ENCODE measurements around the gene IL17REL. TPM values are rescaled to one million over a fixed set of nuclear protein-coding genes. Genes with fewer than 3 reads are reported as not detected.

IL17REL gene
- polyA plus RNA-seq, 1 donor from 2014 or later, result not detected

DNA sequence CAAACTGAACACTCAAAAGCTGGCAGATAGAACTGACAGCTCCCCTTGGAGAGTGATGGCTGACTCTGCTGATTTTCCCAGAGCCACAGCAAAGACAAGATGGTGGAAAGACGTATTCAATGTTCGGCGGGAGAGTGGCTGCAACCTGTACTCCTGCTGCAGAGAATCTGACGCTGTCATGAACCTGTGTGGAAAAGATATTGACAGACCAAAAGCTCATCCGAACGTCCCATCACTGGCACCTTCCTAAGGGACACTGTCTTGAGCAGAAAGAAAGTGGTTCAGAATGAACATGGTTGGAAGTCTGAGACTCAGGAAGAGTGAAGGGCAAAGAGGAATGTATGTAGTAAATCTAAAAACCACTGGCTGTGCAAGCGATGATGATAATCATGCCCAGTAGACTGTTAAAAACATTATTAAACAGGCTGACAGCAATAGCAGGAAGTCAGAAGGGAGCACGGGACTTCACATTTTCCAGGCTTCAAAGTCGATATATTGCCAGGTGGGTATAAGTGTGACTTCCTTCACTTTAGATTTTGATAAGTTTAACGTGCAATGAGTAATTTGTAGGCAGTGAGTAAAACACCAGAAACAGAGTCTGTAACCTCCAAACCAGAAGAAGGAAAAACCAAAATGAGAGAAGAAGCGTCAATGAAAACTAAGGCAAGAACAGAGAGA, 6.2 kb upstream of the IL17REL start:
- H3K36me3 Mint-ChIP-seq, result no peaks in the 10 kb centered on the region
- peak overlapping the region in 3 of 4 donors; percentile 0 to 14 (median 12) for H3K4me3 Mint-ChIP-seq
- peaks cover 0 to 3% (median 0%) of the 10 kb centered on the region in 3 donors for H3K9me3 Mint-ChIP-seq
- peak overlapping the region in 1 of 3 donors; percentile 2 for H3K27ac Mint-ChIP-seq
- H3K4me1 Mint-ChIP-seq, result peaks cover 11 to 22% (median 12%) of the 10 kb centered on the region in 3 donors
- H3K27me3 Mint-ChIP-seq, result peaks cover 6% of the 10 kb centered on the region

DNA sequence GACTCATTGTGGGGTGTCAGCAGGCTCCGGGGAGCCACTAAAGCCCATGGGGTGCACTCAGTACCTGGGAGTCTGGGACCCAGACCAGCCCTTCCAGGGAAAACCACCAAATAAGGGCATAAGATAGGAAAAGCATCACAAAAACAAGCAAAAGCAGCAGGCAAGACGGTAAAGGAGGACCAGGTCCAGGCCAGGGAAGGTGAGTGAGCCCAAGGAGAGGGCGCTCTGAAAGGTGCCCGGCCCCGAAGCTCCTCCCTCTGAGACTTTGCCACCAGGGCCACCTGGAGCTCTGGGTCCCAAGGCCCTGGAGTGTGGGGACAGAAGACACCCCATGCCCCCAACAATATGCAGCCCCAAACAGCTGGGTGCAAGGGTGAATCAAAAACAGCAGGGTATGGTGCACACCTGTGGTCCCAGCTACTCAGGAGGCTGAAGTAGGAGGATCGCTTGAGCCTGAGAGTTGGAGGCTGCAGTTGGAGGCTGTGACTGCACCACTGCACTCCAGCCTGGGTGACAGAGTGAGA, 5.2 kb upstream of the IL17REL start:
- Mint-ChIP-seq H3K4me3 (peak overlapping the region in 1 of 4 donors; percentile 83), H3K9me3 (peaks cover 0 to 3% (median 0%) of the 10 kb centered on the region in 3 donors), H3K27ac (peak overlapping the region in 1 of 3 donors; percentile 40), H3K36me3 (no peaks in the 10 kb centered on the region), H3K4me1 (peaks cover 11 to 24% (median 12%) of the 10 kb centered on the region in 3 donors), H3K27me3 (peaks cover 9% of the 10 kb centered on the region)

DNA sequence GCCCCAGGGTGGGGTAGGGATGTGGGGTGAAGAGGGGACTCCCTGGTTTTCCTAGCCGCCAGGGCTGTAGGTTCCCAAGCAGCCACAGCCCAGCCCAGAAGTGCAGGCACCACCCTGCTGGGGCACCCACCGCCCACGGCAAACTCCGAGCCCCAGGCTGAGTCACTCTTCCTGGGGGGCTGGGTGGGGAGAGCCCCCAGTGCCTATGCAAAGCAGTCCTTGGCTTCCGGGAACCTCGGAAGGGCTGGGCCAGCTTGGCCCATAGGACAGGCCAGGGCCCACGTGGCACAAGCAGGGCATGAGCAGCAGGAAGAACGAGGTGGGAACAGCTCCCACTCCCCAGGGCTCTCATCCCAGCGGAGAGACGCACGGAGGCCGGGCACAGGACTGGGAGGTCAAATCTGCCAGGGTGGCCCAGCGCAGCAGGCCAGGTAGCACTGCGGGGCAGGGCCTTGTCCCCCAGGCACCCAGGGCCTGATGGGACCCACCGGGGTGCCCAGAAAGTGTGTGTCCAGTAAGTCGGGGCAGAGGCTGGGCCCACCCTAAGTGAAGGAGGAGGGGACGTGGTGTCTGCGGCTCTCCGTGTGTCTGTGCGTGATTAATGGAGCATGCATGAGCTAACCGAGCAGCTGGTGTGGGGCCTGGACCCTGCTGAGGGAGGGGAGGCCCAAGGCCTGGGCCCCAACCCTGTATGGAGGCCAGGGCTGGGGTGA, 4.6 kb upstream of the IL17REL start:
- Mint-ChIP-seq H3K27ac (peak overlapping the region in 1 of 3 donors; percentile 40), H3K27me3 (peaks cover 9% of the 10 kb centered on the region), H3K9me3 (peaks cover 0 to 3% (median 0%) of the 10 kb centered on the region in 3 donors), H3K4me3 (peak overlapping the region in 3 of 4 donors; percentile 12 to 83 (median 33)), H3K4me1 (peaks cover 11 to 26% (median 12%) of the 10 kb centered on the region in 3 donors), H3K36me3 (no peaks in the 10 kb centered on the region)

DNA sequence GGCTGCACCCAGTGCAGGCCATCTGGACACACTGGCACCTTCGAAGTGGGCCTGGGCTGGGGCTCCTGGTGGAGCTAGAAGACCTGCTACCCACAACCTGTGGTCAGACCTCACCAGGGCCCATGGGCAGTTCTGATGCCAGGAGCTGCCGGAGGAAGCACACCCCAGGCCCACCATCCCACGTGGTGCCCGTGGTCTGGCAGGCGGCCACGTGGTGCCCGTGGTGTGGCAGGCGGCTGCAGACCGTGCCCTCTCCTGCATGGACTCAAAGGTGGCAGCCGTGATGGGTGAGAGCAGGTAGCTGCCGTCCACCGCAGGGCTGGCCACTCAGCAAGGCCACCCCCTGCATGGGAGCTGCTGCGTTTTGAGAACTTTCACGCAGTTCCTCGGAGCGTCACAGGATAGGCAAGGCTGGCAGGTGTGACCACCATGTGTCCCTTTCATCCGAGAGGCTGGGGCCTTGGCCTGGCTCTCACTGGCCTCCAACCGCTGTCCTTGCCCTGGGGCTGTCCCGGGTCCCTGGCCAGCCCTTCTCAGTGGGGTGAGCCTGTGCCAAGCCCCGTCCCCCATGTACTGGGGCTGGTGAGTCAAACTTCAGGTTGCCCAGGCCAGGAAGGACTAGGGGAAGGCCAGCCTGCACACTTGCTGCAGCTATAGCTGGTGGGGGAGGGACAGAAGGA, 3.9 kb upstream of the IL17REL start:
- Mint-ChIP-seq H3K4me3 (peak overlapping the region in 1 of 4 donors; percentile 74), H3K36me3 (no peaks in the 10 kb centered on the region), H3K9me3 (peaks cover 0 to 3% (median 0%) of the 10 kb centered on the region in 3 donors), H3K4me1 (peaks cover 12 to 32% (median 16%) of the 10 kb centered on the region in 3 donors), H3K27ac (peak overlapping the region in 1 of 3 donors; percentile 40), H3K27me3 (peaks cover 12% of the 10 kb centered on the region)

DNA sequence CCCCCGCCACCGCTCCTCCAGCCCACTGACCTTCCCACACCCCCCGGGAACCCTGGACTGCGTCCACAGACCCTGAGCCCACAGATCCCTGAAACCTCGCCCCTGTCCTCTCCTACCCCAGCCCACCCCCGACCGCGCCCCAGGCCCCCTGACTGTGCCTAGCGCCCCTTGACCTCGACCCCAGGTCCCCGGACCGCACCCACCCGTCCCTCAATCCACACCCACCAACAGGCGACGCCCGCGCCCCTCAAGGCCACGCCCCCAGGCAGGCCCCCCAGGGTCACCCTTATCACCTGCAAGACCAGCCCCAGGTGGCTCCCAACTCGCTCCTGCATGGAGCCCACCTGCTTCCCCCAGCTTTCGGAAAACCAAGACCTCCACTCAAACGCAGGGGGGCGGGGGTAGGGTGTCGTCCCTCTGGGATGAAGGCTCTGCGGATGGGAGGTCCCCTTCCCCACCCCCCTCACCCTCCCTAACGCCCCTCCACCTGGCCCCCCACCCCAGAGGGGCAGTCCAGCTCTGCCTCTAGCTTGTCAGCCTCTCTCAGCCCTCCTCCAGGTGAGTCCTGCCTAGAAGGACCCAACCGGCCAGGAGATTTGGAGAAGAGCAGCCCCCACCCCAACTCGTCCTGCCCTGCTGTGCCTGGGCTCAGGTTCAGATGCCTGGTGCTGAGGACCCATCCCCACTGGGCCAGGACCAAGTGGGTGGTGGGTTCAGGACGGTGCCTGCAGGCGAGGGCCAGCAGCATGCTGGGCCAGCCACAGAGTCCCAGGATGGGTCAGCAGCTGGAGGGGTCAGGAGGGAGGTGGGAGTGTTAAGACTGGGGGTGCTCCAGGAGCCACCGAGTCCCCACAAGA, 3.1 kb upstream of the IL17REL start:
- peaks cover 15% of the 10 kb centered on the region for H3K27me3 Mint-ChIP-seq
- H3K4me1 Mint-ChIP-seq, result peaks cover 12 to 35% (median 21%) of the 10 kb centered on the region in 3 donors
- peak overlapping the region in 1 of 3 donors; percentile 16 for H3K27ac Mint-ChIP-seq
- H3K4me3 Mint-ChIP-seq, result peak overlapping the region in 2 of 4 donors; percentile 41 to 47
- no peaks in the 10 kb centered on the region for H3K36me3 Mint-ChIP-seq
- peaks cover 0 to 3% (median 0%) of the 10 kb centered on the region in 3 donors for H3K9me3 Mint-ChIP-seq

DNA sequence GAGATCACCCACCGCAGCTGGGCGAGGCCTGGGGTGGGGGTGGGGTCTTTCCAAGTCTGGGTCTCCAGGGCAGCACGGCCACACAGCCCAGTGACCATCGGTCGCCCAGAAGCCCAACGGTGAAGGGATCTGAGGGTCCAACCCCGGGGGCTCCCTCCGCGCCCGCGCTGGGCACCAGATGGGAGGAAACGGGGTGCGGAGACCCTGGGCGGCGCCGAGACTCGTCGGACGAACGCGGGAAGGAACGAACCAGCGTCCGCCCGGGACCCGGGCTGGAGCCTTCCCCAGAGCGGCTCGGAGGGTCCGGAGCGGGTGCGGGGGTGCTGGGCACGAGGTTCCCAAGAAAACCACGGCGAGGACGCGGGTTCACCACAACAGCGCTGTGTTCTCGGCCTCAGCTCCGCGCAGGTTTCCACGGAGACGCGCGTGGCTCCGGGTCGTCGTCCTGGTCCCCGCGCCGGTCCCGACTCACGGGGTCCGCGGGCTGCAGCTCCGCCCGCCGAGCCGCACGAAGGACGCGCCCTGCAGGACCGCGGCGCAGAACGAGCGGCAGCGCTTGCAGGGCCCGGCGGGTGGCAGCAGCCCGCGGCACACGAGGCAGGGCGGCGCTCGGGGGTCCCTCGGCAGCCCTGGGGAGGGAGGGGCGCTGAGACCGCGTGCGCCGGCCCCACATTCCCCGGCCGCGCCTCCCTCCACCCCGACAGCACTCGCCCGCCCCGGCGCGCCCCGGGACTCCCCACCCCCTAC, 2.3 kb upstream of the IL17REL start:
- Mint-ChIP-seq H3K9me3 (peaks cover 0 to 3% (median 0%) of the 10 kb centered on the region in 3 donors), H3K4me1 (peaks cover 12 to 35% (median 21%) of the 10 kb centered on the region in 3 donors), H3K27me3 (peaks cover 17% of the 10 kb centered on the region), H3K36me3 (no peaks in the 10 kb centered on the region), H3K27ac (no peak overlapping the region), H3K4me3 (peak overlapping the region in 1 of 4 donors; percentile 8)

DNA sequence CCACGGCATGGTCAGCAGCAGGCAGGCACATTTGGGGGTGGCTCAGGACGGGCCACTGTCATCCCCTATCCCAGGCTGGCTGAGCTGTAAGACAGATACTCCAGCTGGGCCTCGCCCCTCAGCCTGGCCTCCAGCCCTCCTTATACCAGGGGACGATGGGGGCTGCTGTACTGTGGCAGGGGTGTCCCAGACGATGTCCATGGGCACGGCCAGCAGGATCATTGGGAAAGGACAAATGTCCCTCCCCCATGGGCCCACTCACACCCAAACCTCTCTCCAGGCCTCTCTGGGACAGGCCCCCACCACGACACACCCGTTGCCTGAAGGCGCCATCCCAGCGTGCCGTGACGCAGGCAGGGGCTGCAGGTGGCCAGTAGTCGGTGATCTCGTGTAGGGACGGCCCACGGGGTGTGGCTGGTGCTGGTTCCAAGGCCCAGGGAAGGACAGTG, 1.5 kb upstream of the IL17REL start:
- H3K4me1 Mint-ChIP-seq, result peaks cover 11 to 32% (median 21%) of the 10 kb centered on the region in 3 donors
- H3K27ac Mint-ChIP-seq, result no peak overlapping the region
- H3K27me3 Mint-ChIP-seq, result peaks cover 18% of the 10 kb centered on the region
- H3K4me3 Mint-ChIP-seq, result peak overlapping the region in 3 of 4 donors; percentile 33 to 52 (median 34)
- H3K9me3 Mint-ChIP-seq, result peaks cover 0 to 1% (median 0%) of the 10 kb centered on the region in 3 donors
- no peaks in the 10 kb centered on the region for H3K36me3 Mint-ChIP-seq

DNA sequence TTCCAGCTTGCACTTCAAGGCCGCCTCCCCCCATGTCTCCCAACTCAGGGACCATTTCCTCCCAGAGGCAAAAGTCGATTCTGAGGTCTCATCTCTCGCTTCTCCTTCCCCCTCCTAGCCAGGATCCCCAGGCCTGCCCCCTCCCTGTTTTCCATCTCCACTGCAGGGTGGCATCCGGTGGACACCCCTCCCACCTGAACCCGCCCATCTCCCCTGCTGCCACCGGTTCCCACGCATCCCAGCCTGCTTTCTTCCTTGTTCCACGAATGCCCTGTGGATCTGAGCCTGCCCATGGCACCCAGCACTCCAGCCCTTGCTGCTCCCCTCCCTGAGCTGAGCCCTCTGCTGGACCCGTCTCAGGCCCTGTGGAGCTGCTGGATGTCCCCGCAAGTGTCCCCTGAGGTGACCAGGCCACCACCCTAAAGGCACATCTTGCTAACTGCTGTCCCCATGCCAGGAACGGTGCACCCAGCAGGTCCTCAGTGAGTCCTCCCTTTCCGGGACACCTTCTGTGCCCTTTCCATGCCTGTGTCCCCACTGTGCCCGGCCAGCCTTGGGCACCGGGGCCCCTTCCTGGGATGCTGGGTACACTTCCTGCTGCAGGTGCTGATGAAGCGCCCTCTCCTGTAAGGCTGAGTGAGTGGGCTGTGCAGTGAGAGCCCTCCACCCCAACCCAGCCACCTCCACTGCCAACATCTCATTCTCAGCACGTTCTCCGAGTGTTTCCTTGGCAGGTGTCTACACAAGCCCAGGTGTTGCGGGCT, 936 bp downstream of the IL17REL start:
- Mint-ChIP-seq H3K4me1 (peaks cover 0 to 18% (median 9%) of the 10 kb centered on the region in 3 donors), H3K36me3 (no peaks in the 10 kb centered on the region), H3K27ac (peak overlapping the region in 2 of 3 donors; percentile 63 to 90), H3K9me3 (no peaks in the 10 kb centered on the region), H3K27me3 (peaks cover 15% of the 10 kb centered on the region), H3K4me3 (peak overlapping the region; percentile 46 to 88 (median 66))

DNA sequence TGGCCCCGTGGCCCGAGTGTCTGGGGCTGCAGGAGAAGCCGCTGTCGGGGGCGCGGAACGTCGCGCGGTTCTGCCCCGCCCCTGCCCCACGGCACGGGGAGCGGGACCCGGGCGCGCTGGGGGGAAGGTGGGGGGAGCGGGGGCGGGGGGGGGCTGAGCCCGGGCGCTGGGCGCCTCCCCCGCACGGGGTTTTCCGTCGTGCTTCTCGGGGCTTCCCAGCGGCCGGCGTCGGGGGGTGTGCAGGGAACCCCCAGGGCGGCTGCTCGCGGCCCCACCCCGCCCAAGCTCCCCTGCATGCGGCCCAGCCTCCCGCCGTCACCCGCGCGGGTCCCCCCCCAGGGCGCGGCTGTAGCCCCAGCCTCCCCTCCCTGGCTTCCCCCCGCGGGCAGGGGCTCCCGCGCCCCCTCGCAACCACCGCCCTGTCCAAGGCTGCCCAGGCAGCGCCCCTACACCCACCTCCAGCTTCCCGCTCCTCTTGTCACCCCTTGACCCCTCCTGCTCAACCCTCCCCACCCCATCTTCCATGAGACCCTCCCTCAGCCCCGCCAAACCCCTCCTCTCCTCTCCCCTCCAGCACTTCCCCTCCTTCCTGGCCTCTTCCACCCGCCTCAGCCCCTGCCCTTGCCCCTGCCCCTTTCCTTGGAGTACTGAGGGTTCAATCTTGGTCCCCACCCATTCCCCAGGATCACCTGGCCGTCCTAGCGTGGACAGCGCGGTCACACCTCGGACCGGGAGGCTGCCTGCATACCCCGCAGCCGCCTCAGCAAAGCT, 1.7 kb downstream of the IL17REL start:
- Mint-ChIP-seq H3K36me3 (no peaks in the 10 kb centered on the region), H3K4me3 (peak overlapping the region; percentile 46 to 88 (median 66)), H3K27ac (peak overlapping the region in 2 of 3 donors; percentile 63 to 90), H3K9me3 (no peaks in the 10 kb centered on the region), H3K4me1 (peaks cover 0 to 16% (median 9%) of the 10 kb centered on the region in 3 donors), H3K27me3 (peaks cover 15% of the 10 kb centered on the region)

DNA sequence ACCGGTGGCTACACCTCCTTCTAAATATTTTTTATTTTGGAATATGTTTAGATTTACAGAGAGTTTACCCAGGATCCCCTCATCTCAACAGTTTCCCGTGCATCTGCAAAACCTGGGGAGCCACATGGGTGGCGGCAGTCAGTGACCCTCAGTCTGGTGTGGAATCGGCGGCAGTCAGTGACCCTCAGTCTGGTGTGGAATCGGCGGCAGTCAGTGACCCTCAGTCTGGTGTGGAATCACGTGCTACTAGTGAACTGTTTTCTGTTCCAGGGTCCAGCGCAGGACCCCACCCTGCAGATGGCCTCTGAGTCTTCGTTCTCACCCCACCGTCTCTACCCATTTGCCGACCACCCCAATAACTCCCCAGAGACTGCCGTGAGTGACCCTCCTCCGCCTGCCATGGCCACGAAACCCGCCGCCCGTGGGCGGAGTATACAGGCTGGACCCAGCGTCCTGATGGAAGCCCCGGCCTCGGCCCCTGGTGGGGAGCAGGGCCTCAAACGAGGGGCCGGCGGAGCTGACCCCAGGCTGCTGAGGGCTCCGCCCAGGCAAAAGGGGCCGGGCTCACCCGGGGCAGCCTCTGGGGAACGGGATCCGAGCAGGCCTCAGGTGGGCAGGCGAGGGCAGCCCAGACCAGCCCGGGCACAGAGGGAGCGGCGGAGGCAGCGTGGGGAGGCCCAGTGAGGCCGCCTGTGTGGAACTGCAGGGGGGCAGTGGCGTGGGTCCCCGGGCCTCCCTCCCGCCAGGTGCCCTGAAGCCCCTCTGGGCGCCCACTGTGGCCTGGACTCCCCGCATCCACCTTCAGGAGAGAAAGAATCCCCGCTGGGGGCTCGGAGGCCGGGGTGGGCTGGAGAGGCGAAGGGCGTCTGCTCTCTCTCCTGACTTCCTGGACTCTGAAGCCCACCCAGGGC, 2.5 kb downstream of the IL17REL start:
- peak overlapping the region in 1 of 3 donors; percentile 53 for H3K27ac Mint-ChIP-seq
- peak overlapping the region in 3 of 4 donors; percentile 54 to 71 (median 65) for H3K4me3 Mint-ChIP-seq
- H3K4me1 Mint-ChIP-seq, result peaks cover 3 to 15% (median 9%) of the 10 kb centered on the region in 3 donors
- no peaks in the 10 kb centered on the region for H3K36me3 Mint-ChIP-seq
- H3K9me3 Mint-ChIP-seq, result peaks cover 0 to 2% (median 0%) of the 10 kb centered on the region in 3 donors
- H3K27me3 Mint-ChIP-seq, result peaks cover 15% of the 10 kb centered on the region

DNA sequence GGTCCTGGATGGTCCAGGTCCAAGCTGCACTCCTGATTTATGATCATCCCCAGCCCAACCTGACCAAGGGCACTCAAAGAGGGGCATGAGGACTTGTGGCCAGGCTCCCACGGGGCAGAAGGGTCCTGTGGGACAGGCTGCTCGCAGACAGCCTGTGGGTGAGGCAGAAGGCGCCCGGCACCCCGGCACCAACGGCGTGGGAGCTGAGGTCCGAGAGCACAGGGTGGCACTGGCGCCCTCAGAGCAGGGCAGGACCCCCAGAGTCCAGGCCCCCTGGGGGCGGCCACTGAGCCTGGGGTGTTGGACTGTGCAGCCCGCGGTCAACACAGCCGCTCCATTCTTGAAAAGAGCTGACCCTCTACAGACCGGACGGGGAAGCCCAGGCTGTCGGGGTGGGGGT, 3.3 kb downstream of the IL17REL start:
- Mint-ChIP-seq H3K9me3 (peaks cover 0 to 2% (median 0%) of the 10 kb centered on the region in 3 donors), H3K4me1 (peaks cover 4 to 15% (median 9%) of the 10 kb centered on the region in 3 donors), H3K4me3 (peak overlapping the region in 2 of 4 donors; percentile 9 to 49), H3K27ac (peak overlapping the region in 1 of 3 donors; percentile 64), H3K36me3 (no peaks in the 10 kb centered on the region), H3K27me3 (peaks cover 17% of the 10 kb centered on the region)

Data from IgD-negative memory B cell (primary cell).